C4-2B (cell line): ENCODE measurements around the gene MIPOL1.

Experiments
- CTCF ChIP-seq: fragments of 450-650 bp; conservative IDR thresholded peaks from 2 replicates; pipeline ENCODE4 v1.5.1; 2017; ENCODE audit warnings: mild to moderate bottlenecking
- ZFX ChIP-seq: fragments of 450-650 bp; IDR thresholded peaks from 2 replicates; pipeline ENCODE4 v1.6.1; 2017

GRCh38 chr14:37401093-37401492 is 203.4 kb downstream of the MIPOL1 start:
- TF ChIP-seq ZFX (no peak), CTCF (no peak)
